ENCODE measurements around the gene TCFL5.

Gene TCFL5

DNA sequence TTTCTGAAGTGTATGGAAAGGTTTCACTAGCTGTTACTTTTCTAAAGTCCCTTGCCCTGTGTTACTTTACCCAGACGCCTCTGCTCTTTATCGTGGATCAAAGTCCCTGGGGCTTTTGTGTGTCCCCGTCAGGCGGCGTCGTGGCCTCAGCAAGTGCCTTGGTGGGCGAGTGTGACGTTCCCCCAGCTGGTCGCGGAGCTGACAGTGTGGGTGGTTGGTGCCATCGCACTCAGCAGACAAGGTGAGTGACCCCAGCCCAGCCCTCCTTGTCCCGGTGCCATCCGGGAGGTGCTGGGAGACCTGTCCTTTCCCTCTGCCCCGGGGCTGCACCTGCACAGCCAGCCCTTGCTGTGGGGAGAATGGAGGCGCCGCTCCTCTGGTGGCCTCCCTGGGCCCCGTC lies 27.3 kb upstream of the TCFL5 start:
- peaks cover 4% of the 10 kb centered on the region; the same call in 1 of the 2 replicates for H3K36me3 ChIP-seq (replicated peaks; ENCODE audit: insufficient read depth, low read length)
- H3K4me1 ChIP-seq (ENCODE audit: low read length): peaks cover 18% of the 10 kb centered on the region
- no peak overlapping the region for H3K9ac ChIP-seq (ENCODE audit: low read length)

DNA sequence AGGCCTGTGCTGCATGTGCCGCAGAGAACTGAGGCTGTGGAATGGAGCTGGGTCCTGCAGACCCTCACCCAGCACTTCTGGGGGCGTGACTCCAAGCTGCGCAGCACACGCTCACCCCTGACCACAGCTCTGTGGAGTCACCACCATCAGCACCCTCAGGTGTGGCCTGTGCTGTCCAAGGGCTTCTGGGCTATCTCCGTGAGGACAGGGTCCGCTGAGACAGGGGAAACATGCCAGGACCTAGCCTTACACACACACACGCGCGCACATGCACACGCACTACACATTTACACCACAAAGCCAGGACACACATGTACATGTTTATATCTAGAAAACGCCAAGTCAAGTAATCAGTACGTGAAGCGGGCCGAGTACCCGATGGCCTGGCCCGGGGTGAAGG lies 26.8 kb upstream of the TCFL5 start:
- H3K9me3 ChIP-seq (replicated peaks; ENCODE audit: insufficient read depth, low read length): no peaks in the 10 kb centered on the region
- peaks cover 4% of the 10 kb centered on the region; the same call in 1 of the 2 replicates for H3K36me3 ChIP-seq (replicated peaks; ENCODE audit: insufficient read depth, low read length)
- H3K27ac ChIP-seq (ENCODE audit: low read length): no peak overlapping the region; the same call in 1 of the 2 replicates
- DNase-seq: no peak
- H3K4me2 ChIP-seq (ENCODE audit: low read depth, low read length): no peak overlapping the region
- H3K27me3 ChIP-seq (replicated peaks; ENCODE audit: insufficient read depth, low read length): no peaks in the 10 kb centered on the region
- H2AFZ ChIP-seq (ENCODE audit: low read length): no peak overlapping the region
- no peaks in the 10 kb centered on the region for H3K79me2 ChIP-seq (ENCODE audit: low read length)
- peaks cover 18% of the 10 kb centered on the region for H3K4me1 ChIP-seq (ENCODE audit: low read length)
- no peak overlapping the region for H3K4me3 ChIP-seq (ENCODE audit: low read length)
- H4K20me1 ChIP-seq (ENCODE audit: insufficient read depth, low read length): no peaks in the 10 kb centered on the region; the same call in 1 of the 2 replicates
- no peak for TF ChIP-seq CTCF (IDR thresholded peaks at IDR 0.05; ENCODE audit: low read length)
- no peak for TF ChIP-seq EZH2phosphoT487 (IDR thresholded peaks at IDR 0.05; ENCODE audit: low read length)
- no peak for TF ChIP-seq EZH2 (optimal IDR thresholded peaks at IDR 0.05; ENCODE audit: low read depth, low read length)
- no peak overlapping the region for H3K9ac ChIP-seq (ENCODE audit: low read length)
- peaks cover 12% of the 10 kb centered on the region for H3F3A ChIP-seq (ENCODE audit: insufficient read depth, low read length)
- H3K9me2 ChIP-seq (replicated peaks; ENCODE audit: insufficient read depth, low read length): no peaks in the 10 kb centered on the region

More for the DNA sequence above, 27.3 kb upstream of the TCFL5 start:
- Histone ChIP-seq H3K4me3 (ENCODE audit: low read length) (no peak overlapping the region), H3K27me3 (replicated peaks; ENCODE audit: insufficient read depth, low read length) (no peaks in the 10 kb centered on the region), H3K79me2 (ENCODE audit: low read length) (no peaks in the 10 kb centered on the region), H3K9me3 (replicated peaks; ENCODE audit: insufficient read depth, low read length) (no peaks in the 10 kb centered on the region), H3K9me2 (replicated peaks; ENCODE audit: insufficient read depth, low read length) (no peaks in the 10 kb centered on the region), H3F3A (ENCODE audit: insufficient read depth, low read length) (peaks cover 12% of the 10 kb centered on the region), H3K27ac (ENCODE audit: low read length) (no peak overlapping the region), H2AFZ (ENCODE audit: low read length) (no peak overlapping the region), H4K20me1 (ENCODE audit: insufficient read depth, low read length) (no peaks in the 10 kb centered on the region; the same call in 1 of the 2 replicates), H3K4me2 (ENCODE audit: low read depth, low read length) (no peak overlapping the region)
- DNase-seq: no peak
- TF ChIP-seq EZH2phosphoT487 (IDR thresholded peaks at IDR 0.05; ENCODE audit: low read length) (no peak), EZH2 (optimal IDR thresholded peaks at IDR 0.05; ENCODE audit: low read depth, low read length) (no peak), CTCF (IDR thresholded peaks at IDR 0.05; ENCODE audit: low read length) (no peak)

DNA sequence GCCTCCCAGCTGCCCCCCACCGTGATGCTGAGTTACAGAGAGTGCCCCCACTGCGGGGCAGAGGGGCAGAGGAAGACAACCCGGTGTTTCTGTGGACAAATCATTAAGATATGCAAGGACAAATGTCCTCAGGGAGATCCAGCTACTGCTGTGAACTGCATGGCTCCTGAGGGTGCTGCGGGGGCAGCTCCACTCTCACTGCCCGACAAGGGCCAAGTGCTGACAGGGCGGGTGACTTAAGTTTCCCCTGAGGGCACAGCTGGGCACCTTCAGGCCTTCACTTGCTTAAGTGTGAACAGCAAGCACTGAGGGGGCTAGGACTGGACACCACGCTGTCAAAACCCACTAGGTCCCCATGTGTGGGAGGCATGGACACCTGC lies 26.2 kb upstream of the TCFL5 start:
- no peaks in the 10 kb centered on the region for H3K9me2 ChIP-seq (replicated peaks; ENCODE audit: insufficient read depth, low read length)
- peaks cover 18% of the 10 kb centered on the region for H3K4me1 ChIP-seq (ENCODE audit: low read length)
- H3K9ac ChIP-seq (ENCODE audit: low read length): no peak overlapping the region
- no peaks in the 10 kb centered on the region for H3K9me3 ChIP-seq (replicated peaks; ENCODE audit: insufficient read depth, low read length)
- H2AFZ ChIP-seq (ENCODE audit: low read length): no peak overlapping the region
- peak overlapping the region; percentile 91; the same call in 1 of the 2 replicates for H3K27ac ChIP-seq (ENCODE audit: low read length)
- no peaks in the 10 kb centered on the region; the same call in 1 of the 2 replicates for H4K20me1 ChIP-seq (ENCODE audit: insufficient read depth, low read length)
- H3K4me2 ChIP-seq (ENCODE audit: low read depth, low read length): no peak overlapping the region
- H3K4me3 ChIP-seq (ENCODE audit: low read length): no peak overlapping the region
- DNase-seq: no peak
- no peak for TF ChIP-seq EZH2phosphoT487 (IDR thresholded peaks at IDR 0.05; ENCODE audit: low read length)
- no peak for TF ChIP-seq EZH2 (optimal IDR thresholded peaks at IDR 0.05; ENCODE audit: low read depth, low read length)
- TF ChIP-seq CTCF (IDR thresholded peaks at IDR 0.05; ENCODE audit: low read length): no peak
- peaks cover 12% of the 10 kb centered on the region for H3F3A ChIP-seq (ENCODE audit: insufficient read depth, low read length)
- peaks cover 3% of the 10 kb centered on the region; the same call in 1 of the 2 replicates for H3K36me3 ChIP-seq (replicated peaks; ENCODE audit: insufficient read depth, low read length)
- H3K27me3 ChIP-seq (replicated peaks; ENCODE audit: insufficient read depth, low read length): no peaks in the 10 kb centered on the region
- H3K79me2 ChIP-seq (ENCODE audit: low read length): no peaks in the 10 kb centered on the region
